Prostate gland (tissue), 2 donors: ENCODE data around the gene ZDHHC4. TPM values are rescaled to one million over a fixed set of nuclear protein-coding genes. Genes with fewer than 3 reads are reported as not detected.
"Not testable (repeated sequence)": the region's sequence is repeated elsewhere in the genome, so short reads cannot be mapped to it uniquely, and the experiment has no call there.

Experiments
- DNase-seq: peaks from one replicate; pipeline ENCODE4 v3.0.0-alpha.2; 2019; ENCODE audit warnings: low spot score
- H3K27ac ChIP-seq, 2 donors: fragments of 200-600 bp; sonication (generic); 2 replicates each; pipeline ENCODE4 v1.5.1; 2017 to 2019
- H3K27me3 ChIP-seq: fragments of 200-600 bp; sonication (generic); replicated peaks from 2 replicates; pipeline ENCODE4 v1.5.1; 2019; ENCODE audit not compliant: insufficient read depth
- H3K36me3 ChIP-seq, 2 donors: fragments of 200-600 bp; sonication (generic); 1 replicate in 1 of 2; 2 replicates in 1 of 2; pipeline versions ENCODE4 v1.5.1 to v1.8.1; 2017 to 2019
- H3K4me1 ChIP-seq: fragments of 200-600 bp; sonication (generic); replicated peaks from 2 replicates; pipeline ENCODE4 v1.5.1; 2019
- H3K4me3 ChIP-seq, 2 donors: fragments of 200-600 bp; sonication (generic); 2 replicates each; pipeline ENCODE4 v1.5.1; 2017 to 2019
- H3K9me3 ChIP-seq: fragments of 200-600 bp; sonication (generic); 2 replicates; pipeline ENCODE4 v1.5.1; 2017
- CTCF ChIP-seq, 4 experiments: fragments of 200-600 bp in 2 of 4; fragments of 450-650 bp in 2 of 4; sonication (generic) in 2 of 4; IDR thresholded peaks; 1 replicate in 3 of 4; 2 replicates in 1 of 4; pipeline ENCODE4 v1.5.1; 2016 to 2019; ENCODE audit warnings: antibody characterized with exemption in 4 of 4, mild to moderate bottlenecking in 2 of 4, moderate library complexity in 2 of 4
- POLR2A ChIP-seq: fragments of 450-650 bp; IDR thresholded peaks from one replicate; pipeline ENCODE4 v1.6.1; 2016; ENCODE audit warnings: antibody characterized with exemption, mild to moderate bottlenecking
- POLR2AphosphoS5 ChIP-seq: sonication (generic); formaldehyde crosslinking; IDR thresholded peaks from one replicate; pipeline ENCODE4 v1.6.1; 2017; ENCODE audit warnings: antibody characterized with exemption
- WGBS: methylation state at CpG from one replicate; pipeline ENCODE4 v1.1.5; 2018; 5-methylcytosine and 5-hydroxymethylcytosine counted together
- intact Hi-C: fragments of 100-400 bp; cut with DNase I; formaldehyde crosslinking; loops from one replicate; pipeline ENCODE4 v1.14.2; 2022
- total RNA-seq, 2 donors: library from RNA; depleted of rRNA; stranded (reverse); fragments of >200 nt; gene quantifications; one replicate each; pipeline ENCODE4 v1.1.0, GENCODE V29; 2016

Gene ZDHHC4
- total RNA-seq, 2 donors from 2014 or later = 69.9 to 73.3 TPM

GRCh38 chr7:6624246-6624611, 47.0 kb downstream of the ZDHHC4 start:
- Histone ChIP-seq H3K4me3 (no peak overlapping the region), H3K27ac (no peak overlapping the region), H3K4me1 (no peaks in the 10 kb centered on the region), H3K36me3 (peaks cover 0 to 18% of the 10 kb centered on the region in 2 donors), H3K27me3 (no peaks in the 10 kb centered on the region), H3K9me3 (no peaks in the 10 kb centered on the region)
- no peak for TF ChIP-seq CTCF (IDR thresholded peaks at IDR 0.05)
- no peak for TF ChIP-seq POLR2AphosphoS5
- no peak for TF ChIP-seq POLR2A
- 79% methylated on average over 3 of the region's 3 CpGs for whole genome bisulfite sequencing
- no peak for DNase-seq
- intact Hi-C loops = no loop called here

GRCh38 chr7:6628045-6628444, 50.8 kb downstream of the ZDHHC4 start:
- Histone ChIP-seq H3K4me1 (no peaks in the 10 kb centered on the region), H3K36me3 (peaks cover 0 to 2% of the 10 kb centered on the region in 2 donors), H3K27ac (peak overlapping the region in 1 of 2 donors; percentile 54), H3K4me3 (no peak overlapping the region), H3K27me3 (no peaks in the 10 kb centered on the region), H3K9me3 (no peaks in the 10 kb centered on the region)
- intact Hi-C loops = no loop called here
- 54% methylated on average over 6 of the region's 6 CpGs for WGBS
- DNase-seq = peak; percentile 58
- no peak for TF ChIP-seq POLR2A
- no peak for TF ChIP-seq CTCF (IDR thresholded peaks at IDR 0.05)
- no peak for TF ChIP-seq POLR2AphosphoS5

- TF ChIP-seq POLR2A (no peak), POLR2AphosphoS5 (no peak), CTCF (IDR thresholded peaks at IDR 0.05) (no peak)
- intact Hi-C loops = no loop called here
These were observed 53.0 kb downstream of the ZDHHC4 start for GRCh38 chr7:6630007-6630849.

GRCh38 chr7:6631605-6632004, 54.4 kb downstream of the ZDHHC4 start:
- Histone ChIP-seq H3K4me3 (no peak overlapping the region), H3K4me1 (no peaks in the 10 kb centered on the region), H3K27me3 (no peaks in the 10 kb centered on the region), H3K27ac (no peak overlapping the region), H3K9me3 (no peaks in the 10 kb centered on the region), H3K36me3 (no peaks in the 10 kb centered on the region)
- no peak for DNase-seq
- 67% methylated on average over 7 of the region's 7 CpGs for WGBS
- TF ChIP-seq POLR2AphosphoS5 = no peak
- no peak for TF ChIP-seq POLR2A
- no peak for TF ChIP-seq CTCF (IDR thresholded peaks at IDR 0.05)
- intact Hi-C loops = no loop called here

More at GRCh38 chr7:6630007-6630849, 53.0 kb downstream of the ZDHHC4 start:
- Histone ChIP-seq H3K27ac (no peak overlapping the region), H3K36me3 (no peaks in the 10 kb centered on the region), H3K4me3 (no peak overlapping the region), H3K9me3 (no peaks in the 10 kb centered on the region), H3K27me3 (no peaks in the 10 kb centered on the region), H3K4me1 (no peaks in the 10 kb centered on the region)
- DNase-seq = no peak
- WGBS = 71% methylated on average over 11 of the region's 11 CpGs

- WGBS = 85% methylated on average over 8 of the region's 8 CpGs
- TF ChIP-seq CTCF (IDR thresholded peaks at IDR 0.05) (no peak), POLR2AphosphoS5 (no peak), POLR2A (no peak)
- DNase-seq = no peak
- Histone ChIP-seq H3K36me3 (no peaks in the 10 kb centered on the region), H3K9me3 (no peaks in the 10 kb centered on the region), H3K4me1 (peaks cover 6% of the 10 kb centered on the region), H3K27me3 (no peaks in the 10 kb centered on the region), H3K4me3 (no peak overlapping the region), H3K27ac (no peak overlapping the region)
- intact Hi-C loops = no loop called here
These were observed 56.8 kb downstream of the ZDHHC4 start for GRCh38 chr7:6634021-6634420.

GRCh38 chr7:6634971-6635370, 57.7 kb downstream of the ZDHHC4 start:
- H3K4me1 ChIP-seq, H3K27ac ChIP-seq, H3K4me3 ChIP-seq, H3K9me3 ChIP-seq, H3K27me3 ChIP-seq, H3K36me3 ChIP-seq, DNase-seq: not testable (repeated sequence)
- intact Hi-C loops = loop anchor here (5.0 kb wide), 1 partner anchor 72 kb away; the partner anchor contains the start of gene ZNF12
- WGBS = 82% methylated on average over 5 of the region's 5 CpGs
